SK-N-SH treated with all-trans-retinoic acid at 6 μM for 48 hours (cell line): ENCODE data around the gene PRKCB.

Experiments
- ATAC-seq: fragments of 200-7000 bp; cut with Tn5 transposase; 3 replicates; pipeline ENCODE4 v1.9.1; 2020; ENCODE audit warnings: mild to moderate bottlenecking, moderate library complexity
- ARNTL ChIP-seq: fragments of 450-650 bp; formaldehyde crosslinking; IDR thresholded peaks from 2 replicates; pipeline ENCODE4 v1.5.0; 2020; ENCODE audit warnings: low read depth, mild to moderate bottlenecking, moderate library complexity, borderline replicate concordance
- BACH2 ChIP-seq: fragments of 250-450 bp; sonication (Bioruptor Pico); IDR thresholded peaks from 2 replicates; pipeline ENCODE4 v1.9.0; 2021; ENCODE audit warnings: mild to moderate bottlenecking, borderline replicate concordance
- CREB5 ChIP-seq: fragments of 250-450 bp; sonication (Bioruptor Pico); IDR thresholded peaks from 2 replicates; pipeline ENCODE4 v1.5.1; 2020; ENCODE audit warnings: low read depth, mild to moderate bottlenecking, moderate library complexity
- CSDC2 ChIP-seq: fragments of 250-450 bp; sonication (Bioruptor Pico); IDR thresholded peaks from 2 replicates; pipeline ENCODE4 v1.5.0; 2020; ENCODE audit warnings: mild to moderate bottlenecking, moderate library complexity
- CSRNP3 ChIP-seq: fragments of 250-450 bp; sonication (Bioruptor Pico); IDR thresholded peaks from 2 replicates; pipeline ENCODE4 v1.5.1; 2021; ENCODE audit warnings: mild to moderate bottlenecking, moderate library complexity
- ESRRG ChIP-seq: fragments of 250-450 bp; sonication (Bioruptor Pico); IDR thresholded peaks from 2 replicates; pipeline ENCODE4 v1.6.1; 2021; ENCODE audit warnings: mild to moderate bottlenecking
- GLIS3 ChIP-seq: fragments of 250-450 bp; sonication (Bioruptor Pico); IDR thresholded peaks from 2 replicates; pipeline ENCODE4 v1.5.0; 2020; ENCODE audit warnings: mild to moderate bottlenecking, moderate library complexity
- ISL1 ChIP-seq: fragments of 250-450 bp; sonication (Bioruptor Pico); IDR thresholded peaks from 2 replicates; pipeline ENCODE4 v2.1.2; 2022; ENCODE audit warnings: mild to moderate bottlenecking, moderate library complexity
- OSR1 ChIP-seq: fragments of 250-450 bp; sonication (Bioruptor Pico); IDR thresholded peaks from 2 replicates; pipeline ENCODE4 v1.8.0; 2022; ENCODE audit warnings: moderate library complexity, mild to moderate bottlenecking, inconsistent platforms
- PATZ1 ChIP-seq: fragments of 250-450 bp; sonication (Bioruptor Pico); IDR thresholded peaks from 2 replicates; pipeline ENCODE4 v1.8.0; 2020; ENCODE audit warnings: mild to moderate bottlenecking, moderate library complexity, borderline replicate concordance
- POU6F1 ChIP-seq: fragments of 250-450 bp; sonication (Bioruptor Pico); IDR thresholded peaks from 2 replicates; pipeline ENCODE4 v1.8.0; 2021; ENCODE audit warnings: low read depth, mild to moderate bottlenecking, moderate library complexity, borderline replicate concordance
- PPARA ChIP-seq: fragments of 250-450 bp; sonication (Bioruptor Pico); IDR thresholded peaks from 2 replicates; pipeline ENCODE4 v1.5.0; 2020; ENCODE audit warnings: mild to moderate bottlenecking, borderline replicate concordance
- RARB ChIP-seq: fragments of 250-450 bp; sonication (Bioruptor Pico); IDR thresholded peaks from 2 replicates; pipeline ENCODE4 v1.8.0; 2021; ENCODE audit warnings: mild to moderate bottlenecking, moderate library complexity
- SNAI2 ChIP-seq: fragments of 250-450 bp; sonication (Bioruptor Pico); IDR thresholded peaks from 2 replicates; pipeline ENCODE4 v1.5.0; 2020; ENCODE audit warnings: mild to moderate bottlenecking, moderate library complexity
- TCF4 ChIP-seq: fragments of 250-450 bp; sonication (Bioruptor Pico); IDR thresholded peaks from 2 replicates; pipeline ENCODE4 v1.8.0; 2021; ENCODE audit warnings: mild to moderate bottlenecking, moderate library complexity, borderline replicate concordance
- TOX ChIP-seq: fragments of 250-450 bp; sonication (Bioruptor Pico); IDR thresholded peaks from 2 replicates; pipeline ENCODE4 v1.8.0; 2021; ENCODE audit warnings: mild to moderate bottlenecking, moderate library complexity, borderline replicate concordance
- TSHZ2 ChIP-seq: fragments of 250-450 bp; sonication (Bioruptor Pico); IDR thresholded peaks from 2 replicates; pipeline ENCODE4 v1.5.0; 2020; ENCODE audit warnings: mild to moderate bottlenecking, moderate library complexity
- ZC3H10 ChIP-seq: fragments of 250-450 bp; sonication (Bioruptor Pico); IDR thresholded peaks from 2 replicates; pipeline ENCODE4 v1.5.1; 2021; ENCODE audit warnings: mild to moderate bottlenecking, moderate library complexity
- ZFP3 ChIP-seq: fragments of 250-450 bp; sonication (Bioruptor Pico); IDR thresholded peaks from 2 replicates; pipeline ENCODE4 v1.5.0; 2020; ENCODE audit warnings: mild to moderate bottlenecking, moderate library complexity
- ZNF565 ChIP-seq: fragments of 450-650 bp; formaldehyde crosslinking; conservative IDR thresholded peaks from 2 replicates; pipeline ENCODE4 v1.5.0; 2020; ENCODE audit warnings: low read depth, mild to moderate bottlenecking, moderate library complexity
- ZNF70 ChIP-seq: fragments of 450-650 bp; formaldehyde crosslinking; IDR thresholded peaks from 2 replicates; pipeline ENCODE4 v1.5.0; 2020; ENCODE audit warnings: mild to moderate bottlenecking, moderate library complexity
- ZNF8 ChIP-seq: fragments of 450-650 bp; formaldehyde crosslinking; IDR thresholded peaks from 2 replicates; pipeline ENCODE4 v1.5.0; 2020; ENCODE audit warnings: mild to moderate bottlenecking, moderate library complexity

The PRKCB gene

GRCh38 chr16:23924128-23924527, 88.3 kb downstream of the PRKCB start:
- TF ChIP-seq ARNTL (CRISPR knock-in tag) (no peak), ESRRG (CRISPR knock-in tag) (no peak), TOX (CRISPR knock-in tag) (no peak), ZC3H10 (CRISPR knock-in tag) (no peak), CREB5 (CRISPR knock-in tag) (no peak), TCF4 (CRISPR knock-in tag) (no peak), SNAI2 (CRISPR knock-in tag) (no peak)
- ATAC-seq: no peak

GRCh38 chr16:23927796-23928195, 92.0 kb downstream of the PRKCB start:
- TF ChIP-seq RARB (CRISPR knock-in tag) (no peak), CSRNP3 (CRISPR knock-in tag) (no peak), CSDC2 (CRISPR knock-in tag) (no peak), ISL1 (no peak), ZNF8 (CRISPR knock-in tag) (no peak), PATZ1 (no peak), TCF4 (CRISPR knock-in tag) (no peak), ZNF70 (CRISPR knock-in tag) (no peak), GLIS3 (CRISPR knock-in tag) (no peak), TSHZ2 (CRISPR knock-in tag) (no peak), ARNTL (CRISPR knock-in tag) (no peak), POU6F1 (no peak), CREB5 (CRISPR knock-in tag) (no peak), PPARA (CRISPR knock-in tag) (no peak), TOX (CRISPR knock-in tag) (no peak), ESRRG (CRISPR knock-in tag) (no peak)
- TF ChIP-seq, all 23 proteins: peak for 0
- ATAC-seq: no peak

- no peak for ATAC-seq
Measured at GRCh38 chr16:23929237-23929636, 93.5 kb downstream of the PRKCB start.

More at GRCh38 chr16:23929237-23929636, 93.5 kb downstream of the PRKCB start:
- TF ChIP-seq RARB (CRISPR knock-in tag) (no peak), CREB5 (CRISPR knock-in tag) (no peak), PATZ1 (no peak), ZNF70 (CRISPR knock-in tag) (no peak), BACH2 (no peak), CSDC2 (CRISPR knock-in tag) (no peak), ZFP3 (CRISPR knock-in tag) (no peak), PPARA (CRISPR knock-in tag) (no peak), POU6F1 (no peak), ZNF565 (no peak), OSR1 (CRISPR knock-in tag) (no peak), TOX (CRISPR knock-in tag) (no peak)
